IPS-15b (cell line): ENCODE data around the gene PTPRN2.

ENCODE experiments used
- H3K27me3 ChIP-seq: one replicate; pipeline ENCODE4 v1.6.1; 2013; ENCODE audit warnings: low read length; ENCODE audit not compliant: control insufficient read depth, insufficient read depth
- H3K36me3 ChIP-seq: one replicate; pipeline ENCODE4 v1.6.1; 2013; ENCODE audit warnings: low read length; ENCODE audit not compliant: control insufficient read depth, insufficient read depth
- H3K4me1 ChIP-seq: one replicate; pipeline ENCODE4 v1.6.1; 2013; ENCODE audit warnings: mild to moderate bottlenecking, low read length; ENCODE audit not compliant: control insufficient read depth, insufficient read depth
- H3K4me3 ChIP-seq: one replicate; pipeline ENCODE4 v1.5.1; 2013; ENCODE audit warnings: low read depth, low read length
- H3K9ac ChIP-seq: one replicate; pipeline ENCODE4 v1.6.1; 2013; ENCODE audit warnings: low read depth, mild to moderate bottlenecking, low read length
- H3K9me3 ChIP-seq: one replicate; pipeline ENCODE4 v1.6.1; 2013; ENCODE audit warnings: mild to moderate bottlenecking, low read length; ENCODE audit not compliant: control insufficient read depth, insufficient read depth

The PTPRN2 gene

GRCh38 chr7:158252081-158252836, 335.4 kb downstream of the PTPRN2 start:
- no peaks in the 10 kb centered on the region for H3K27me3 ChIP-seq
- no peaks in the 10 kb centered on the region for H3K9me3 ChIP-seq
- no peaks in the 10 kb centered on the region for H3K4me1 ChIP-seq
- no peak overlapping the region for H3K9ac ChIP-seq
- H3K4me3 ChIP-seq, result no peak overlapping the region
- no peaks in the 10 kb centered on the region for H3K36me3 ChIP-seq

GRCh38 chr7:158251061-158251965, 336.3 kb downstream of the PTPRN2 start:
- Histone ChIP-seq H3K4me1 (no peaks in the 10 kb centered on the region), H3K9me3 (no peaks in the 10 kb centered on the region), H3K27me3 (no peaks in the 10 kb centered on the region), H3K4me3 (no peak overlapping the region), H3K36me3 (no peaks in the 10 kb centered on the region), H3K9ac (no peak overlapping the region)

GRCh38 chr7:158249692-158250091, 337.9 kb downstream of the PTPRN2 start:
- no peaks in the 10 kb centered on the region for H3K9me3 ChIP-seq
- no peaks in the 10 kb centered on the region for H3K36me3 ChIP-seq
- no peaks in the 10 kb centered on the region for H3K27me3 ChIP-seq
- H3K9ac ChIP-seq, result no peak overlapping the region
- no peaks in the 10 kb centered on the region for H3K4me1 ChIP-seq
- no peak overlapping the region for H3K4me3 ChIP-seq

- H3K9ac ChIP-seq, result no peak overlapping the region
- no peaks in the 10 kb centered on the region for H3K27me3 ChIP-seq
- no peaks in the 10 kb centered on the region for H3K36me3 ChIP-seq
- no peak overlapping the region for H3K4me3 ChIP-seq
- H3K4me1 ChIP-seq, result no peaks in the 10 kb centered on the region
- no peaks in the 10 kb centered on the region for H3K9me3 ChIP-seq
These were observed 338.8 kb downstream of the PTPRN2 start for GRCh38 chr7:158248816-158249215.

- H3K4me3 ChIP-seq, result no peak overlapping the region
- H3K4me1 ChIP-seq, result no peaks in the 10 kb centered on the region
- H3K9me3 ChIP-seq, result no peaks in the 10 kb centered on the region
- no peak overlapping the region for H3K9ac ChIP-seq
- no peaks in the 10 kb centered on the region for H3K36me3 ChIP-seq
- H3K27me3 ChIP-seq, result no peaks in the 10 kb centered on the region
These were observed 339.7 kb downstream of the PTPRN2 start for GRCh38 chr7:158247758-158248487.

GRCh38 chr7:158246960-158247673, 340.5 kb downstream of the PTPRN2 start:
- Histone ChIP-seq H3K9me3 (no peaks in the 10 kb centered on the region), H3K36me3 (no peaks in the 10 kb centered on the region), H3K27me3 (no peaks in the 10 kb centered on the region), H3K4me3 (no peak overlapping the region), H3K4me1 (no peaks in the 10 kb centered on the region), H3K9ac (no peak overlapping the region)

GRCh38 chr7:158246272-158246959, 341.2 kb downstream of the PTPRN2 start:
- Histone ChIP-seq H3K27me3 (no peaks in the 10 kb centered on the region), H3K36me3 (no peaks in the 10 kb centered on the region), H3K9ac (no peak overlapping the region), H3K4me1 (no peaks in the 10 kb centered on the region), H3K4me3 (no peak overlapping the region), H3K9me3 (no peaks in the 10 kb centered on the region)

GRCh38 chr7:158245724-158246041, 341.9 kb downstream of the PTPRN2 start:
- no peak overlapping the region for H3K9ac ChIP-seq
- no peaks in the 10 kb centered on the region for H3K36me3 ChIP-seq
- H3K9me3 ChIP-seq, result no peaks in the 10 kb centered on the region
- no peaks in the 10 kb centered on the region for H3K4me1 ChIP-seq
- no peak overlapping the region for H3K4me3 ChIP-seq
- H3K27me3 ChIP-seq, result no peaks in the 10 kb centered on the region

- no peaks in the 10 kb centered on the region for H3K9me3 ChIP-seq
- H3K4me1 ChIP-seq, result no peaks in the 10 kb centered on the region
- H3K4me3 ChIP-seq, result no peak overlapping the region
- no peak overlapping the region for H3K9ac ChIP-seq
- H3K27me3 ChIP-seq, result no peaks in the 10 kb centered on the region
- no peaks in the 10 kb centered on the region for H3K36me3 ChIP-seq
These were observed 342.5 kb downstream of the PTPRN2 start for GRCh38 chr7:158244873-158245723.

GRCh38 chr7:158244430-158244829, 343.2 kb downstream of the PTPRN2 start:
- Histone ChIP-seq H3K9me3 (no peaks in the 10 kb centered on the region), H3K4me1 (no peaks in the 10 kb centered on the region), H3K4me3 (no peak overlapping the region), H3K9ac (no peak overlapping the region), H3K27me3 (no peaks in the 10 kb centered on the region), H3K36me3 (no peaks in the 10 kb centered on the region)
